K562 (cell line): ENCODE data around the gene MPZL1. TPM values are rescaled to one million over a fixed set of nuclear protein-coding genes. Genes with fewer than 3 reads are reported as not detected.

Experiments
- ATAC-seq: fragments of 200-7000 bp; cut with Tn5 transposase; 3 replicates; pipeline ENCODE4 v1.9.1; 2020; ENCODE audit warnings: moderate library complexity
- BruUV-seq: library from RNA; stranded (reverse); fragments of 400-500 nt; replicated peaks from 2 replicates; lab custom pipeline; 2021; lab: Mats Ljungman, UMichigan
- CTCF ChIA-PET: fragments of 300-600 bp; formaldehyde crosslinking; extraction: SDS; loops from one replicate; lab custom pipeline; 2021; ENCODE audit warnings: low intra/inter-chr PET ratio; lab: Yijun Ruan, JAX
- POLR2A ChIA-PET: fragments of 300-600, 350-650 bp; sonication (Branson Sonifier 250); formaldehyde crosslinking; extraction: SDS; loops from one replicate; lab custom pipeline; 2021; ENCODE audit warnings: antibody characterized with exemption, inconsistent platforms; lab: Yijun Ruan, JAX
- DNase-seq, 4 experiments: peaks; one replicate each; pipeline versions ENCODE4 v3.0.0 to v3.0.0-alpha.2; 2011 to 2018; ENCODE audit warnings: low spot score in 3 of 4, mixed read lengths in 3 of 4; ENCODE audit errors: extremely low read depth in 1 of 4
- FAIRE-seq: peaks from 2 replicates; lab custom pipeline; 2011; peaks lifted over from hg19 to GRCh38; lab: Jason Lieb, UNC
- H2AFZ ChIP-seq: 2 replicates; pipeline ENCODE4 v1.6.0; 2011; ENCODE audit warnings: low read depth, low read length, control low read depth, inconsistent platforms
- H3K27ac ChIP-seq: fragments of 200-600 bp; 3 replicates; pipeline ENCODE4 v1.8.0; 2011; ENCODE audit warnings: low read depth, mild to moderate bottlenecking, control low read depth, inconsistent platforms, low read length, moderate library complexity, mixed read lengths; ENCODE audit errors: extremely low read depth
- H3K27me3 ChIP-seq, 2 experiments: fragments of 300-600 bp in 1 of 2; 2 replicates in 1 of 2; 3 replicates in 1 of 2; pipeline versions ENCODE4 v1.6.0 to v1.8.0; 2011; ENCODE audit warnings: inconsistent platforms in 2 of 2, low read length in 2 of 2, mild to moderate bottlenecking in 1 of 2, mixed read lengths in 1 of 2, moderate library complexity in 1 of 2; ENCODE audit not compliant: control insufficient read depth in 2 of 2, insufficient read depth in 2 of 2
- H3K36me3 ChIP-seq: fragments of 300-600 bp; 3 replicates; pipeline ENCODE4 v1.8.0; 2011; ENCODE audit warnings: mild to moderate bottlenecking, low read length, inconsistent platforms; ENCODE audit not compliant: control insufficient read depth, insufficient read depth
- H3K4me1 ChIP-seq, 2 experiments: fragments of 200-600 bp in 1 of 2; replicated peaks in 1 of 2; 2 replicates in 1 of 2; 3 replicates in 1 of 2; pipeline versions ENCODE4 v1.5.1 to v1.8.0; 2011; ENCODE audit warnings: inconsistent platforms in 2 of 2, low read length in 2 of 2, mild to moderate bottlenecking in 1 of 2, mixed read lengths in 1 of 2, moderate library complexity in 1 of 2; ENCODE audit not compliant: control insufficient read depth in 2 of 2, insufficient read depth in 2 of 2
- H3K4me2 ChIP-seq: 2 replicates; pipeline ENCODE4 v1.6.1; 2011; ENCODE audit warnings: low read length, control low read depth, inconsistent platforms, mixed read lengths; ENCODE audit not compliant: insufficient read depth
- H3K4me3 ChIP-seq: fragments of 200-600 bp; sonication (generic), shearing (Covaris generic); 2 replicates; pipeline ENCODE4 v1.5.1; 2016; ENCODE audit warnings: control low read depth, inconsistent platforms
- H3K79me2 ChIP-seq: fragments of 200-600 bp; 3 replicates; pipeline ENCODE4 v1.8.0; 2011; ENCODE audit warnings: low read length, inconsistent platforms; ENCODE audit not compliant: control insufficient read depth, insufficient read depth
- H3K9ac ChIP-seq, 2 experiments: 2 replicates each; pipeline versions ENCODE4 v1.6.0 to v1.6.1; 2011; ENCODE audit warnings: low read depth in 2 of 2, low read length in 2 of 2, control low read depth in 1 of 2, inconsistent platforms in 1 of 2, mild to moderate bottlenecking in 1 of 2, mixed read lengths in 1 of 2; ENCODE audit not compliant: insufficient read depth in 1 of 2
- H3K9me1 ChIP-seq: one replicate; pipeline ENCODE4 v1.6.0; 2011; ENCODE audit warnings: inconsistent platforms, mild to moderate bottlenecking, low read length, moderate library complexity; ENCODE audit not compliant: control insufficient read depth, insufficient read depth
- H3K9me3 ChIP-seq: replicated peaks from 2 replicates; pipeline ENCODE4 v1.5.1; 2011; ENCODE audit warnings: low read depth, low read length, inconsistent platforms; ENCODE audit not compliant: control insufficient read depth, insufficient read depth
- H4K20me1 ChIP-seq: replicated peaks from 2 replicates; pipeline ENCODE4 v1.6.1; 2011; ENCODE audit warnings: low read length, inconsistent platforms, mixed read lengths; ENCODE audit not compliant: control insufficient read depth, insufficient read depth
- CEBPB ChIP-seq: fragments of 450-650 bp; IDR thresholded peaks from 2 replicates; pipeline ENCODE4 v1.6.1; 2016; ENCODE audit warnings: missing genetic modification characterization, missing compliant biosample characterization
- CEBPG ChIP-seq, 3 experiments: fragments of 200-800 bp in 1 of 3; sonication (Bioruptor generic) in 1 of 3; sonication (generic) in 1 of 3; formaldehyde crosslinking in 1 of 3; IDR thresholded peaks in 2 of 3; conservative IDR thresholded peaks in 1 of 3; 2 replicates each; pipeline versions ENCODE4 v1.6.1 to v1.8.0; 2016 to 2022; ENCODE audit warnings: missing compliant biosample characterization in 2 of 3, missing genetic modification characterization in 2 of 3, mild to moderate bottlenecking in 1 of 3, missing genetic modification reagents in 1 of 3
- FOXA1 ChIP-seq: fragments of 450-650 bp; IDR thresholded peaks from 2 replicates; pipeline ENCODE4 v1.6.1; 2016; ENCODE audit warnings: mild to moderate bottlenecking, borderline replicate concordance
- SAFB2 ChIP-seq: fragments of 200-400 bp; formaldehyde crosslinking; IDR thresholded peaks from 2 replicates; pipeline ENCODE4 v1.6.1; 2018; ENCODE audit warnings: borderline replicate concordance, low read length, low read depth, moderate library complexity; ENCODE audit not compliant: severe bottlenecking
- SMARCB1 ChIP-seq: IDR thresholded peaks from 2 replicates; pipeline ENCODE4 v1.6.1; 2011; ENCODE audit warnings: improper control_type of control experiment, low read depth; ENCODE audit not compliant: insufficient read length
- TFAM ChIP-seq: fragments of 250-450 bp; sonication (Bioruptor Pico); conservative IDR thresholded peaks from 2 replicates; pipeline ENCODE4 v1.5.0; 2021; ENCODE audit warnings: mild to moderate bottlenecking, moderate library complexity
- WGBS: fragments of 100-300 bp; shearing (Covaris generic); methylation state at CpG from one replicate; pipeline ENCODE4 v1.1.6; 2016; ENCODE audit warnings: low coverage, mixed read lengths; ENCODE audit not compliant: insufficient coverage; ENCODE audit errors: missing lambda C conversion rate; 5-methylcytosine and 5-hydroxymethylcytosine counted together
- in situ Hi-C: fragments of 300-500 bp; cut with MboI; formaldehyde crosslinking; loops from 4 replicates; pipeline ENCODE4 v1.15.0; 2018; ENCODE audit warnings: inconsistent platforms, mixed read lengths
- intact Hi-C: fragments of 100-400 bp; cut with micrococcal nuclease; formaldehyde crosslinking; loops from 2 replicates; pipeline ENCODE4 v1.14.2; 2022
- polyA plus RNA-seq, 8 experiments: library from polyadenylated mRNA; depleted of rRNA in 4 of 8; stranded (reverse) in 5 of 8; unstranded in 3 of 8; fragments of >200 nt; fragmentation: Nextera tagmentation in 2 of 8; fragmentation: Illumina TruSeq in 1 of 8; extraction: Ambion mirVana in 2 of 8; extraction: Trizol in 1 of 8; gene quantifications; 2 replicates each; pipeline versions ENCODE4 v1.2.1 to v1.2.3, GENCODE V29; 2011 to 2014; ENCODE audit warnings: inconsistent platforms in 1 of 8, missing spikeins in 1 of 8
- total RNA-seq, 7 experiments: library from RNA; depleted of rRNA in 6 of 7; stranded (reverse); fragments of >200 nt in 6 of 7; fragmentation: Illumina TruSeq in 2 of 7; extraction: Trizol in 2 of 7; gene quantifications; 2 replicates each; pipeline versions ENCODE4 v1.2.1 to v1.2.3, GENCODE V29; 2011 to 2021; ENCODE audit warnings: low replicate concordance in 1 of 7

The MPZL1 gene
- total and polyA plus RNA-seq, 9 of the 15 experiments (the other 6 are each of a cell fraction or from before 2014, with no cell fraction given): 14.5 to 153 (median 66.5) TPM

DNA sequence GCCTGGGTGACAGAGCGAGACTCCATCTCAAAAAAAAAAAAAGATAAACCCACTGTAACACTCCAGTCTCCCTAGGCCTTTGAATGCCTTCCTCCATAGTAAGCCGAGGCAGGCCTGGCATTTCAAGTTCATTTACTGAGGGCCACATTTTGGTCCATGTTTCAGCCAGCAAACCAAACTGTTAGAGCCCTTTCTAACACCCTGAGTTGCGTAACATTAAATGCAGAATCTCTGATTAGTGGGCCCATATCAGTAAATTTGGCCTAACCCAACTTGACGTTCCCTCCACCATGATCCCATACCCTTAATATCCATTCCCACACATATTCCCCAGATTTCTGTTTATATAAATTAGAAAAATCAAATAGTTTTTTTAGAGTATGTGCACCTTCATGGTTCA is 12.4 kb downstream of the MPZL1 start:
- Histone ChIP-seq H3K4me3 (no peak overlapping the region), H3K36me3 (peaks cover 29% of the 10 kb centered on the region; the same call in 2 of the 3 replicates), H3K4me2 (no peak overlapping the region), H3K9me1 (no peaks in the 10 kb centered on the region), H3K9ac (no peak overlapping the region), H3K4me1 (peaks cover 0 to 20% of the 10 kb centered on the region in 2 experiments; a peak in 3 of 5 replicates), H3K27ac (no peak overlapping the region), H4K20me1 (no peaks in the 10 kb centered on the region), H3K9me3 (peaks cover 6% of the 10 kb centered on the region; the same call in 1 of the 2 replicates), H3K79me2 (peaks cover 66% of the 10 kb centered on the region), H3K27me3 (no peaks in the 10 kb centered on the region), H2AFZ (no peak overlapping the region)
- WGBS: 93% methylated on average over 3 of the region's 4 CpGs
- ChIA-PET POLR2A (interaction anchor here (0.7 to 1.2 kb wide), 3 partner anchors 11 to 20 kb away, joined by 3 to 6 read pairs (median 3); partner anchors contain the start of gene MPZL1), CTCF (no interaction called here)
- intact Hi-C loops (no loop called here), in situ Hi-C loops (no loop called here)
- no TSS peak for BruUV-seq
- TF ChIP-seq FOXA1: no peak
- TF ChIP-seq SMARCB1: no peak
- peak; percentile 91 for TF ChIP-seq CEBPB (tag)
- no peak for TF ChIP-seq SAFB2
- peak; percentile 67 for TF ChIP-seq CEBPG (CRISPR knock-in tag; IDR thresholded peaks at IDR 0.05)
- peak; percentile 47 to 68; a peak in 3 of 4 replicates for TF ChIP-seq CEBPG (tag; conservative IDR thresholded peaks at IDR 0.05 in 1 of 2, IDR thresholded peaks at IDR 0.05 in 1 of 2)
- no peak for TF ChIP-seq TFAM (CRISPR knock-in tag)
- ATAC-seq (no peak), FAIRE-seq (no peak), DNase-seq (no peak)
